Ascending aorta (tissue), 2 donors: ENCODE results near the gene TMA7. TPM values are rescaled to one million over a fixed set of nuclear protein-coding genes. Genes with fewer than 3 reads are reported as not detected.

Experiments
- DNase-seq, 2 donors: peaks; one replicate each; pipeline ENCODE4 v3.0.0-alpha.2; 2019; ENCODE audit warnings: low spot score in 2 of 2
- H3K27ac ChIP-seq, 2 donors: fragments of 200-600 bp; sonication (generic); one replicate each; pipeline ENCODE4 v1.5.1; 2016 to 2017; ENCODE audit warnings: mild to moderate bottlenecking in 1 of 2
- H3K27me3 ChIP-seq: fragments of 200-600 bp; sonication (generic); one replicate; pipeline ENCODE4 v1.5.1; 2017
- H3K36me3 ChIP-seq, 2 donors: fragments of 200-600 bp; sonication (generic); one replicate each; pipeline ENCODE4 v1.5.1; 2016
- H3K4me1 ChIP-seq, 2 donors: fragments of 200-600 bp; sonication (generic); one replicate each; pipeline ENCODE4 v1.5.1; 2016 to 2017; ENCODE audit warnings: mild to moderate bottlenecking in 1 of 2
- H3K4me3 ChIP-seq, 2 donors: fragments of 200-600 bp; sonication (generic); one replicate each; pipeline ENCODE4 v1.5.1; 2016 to 2017; ENCODE audit warnings: mild to moderate bottlenecking in 1 of 2
- H3K9me3 ChIP-seq, 2 donors: fragments of 200-600 bp; sonication (generic); one replicate each; pipeline ENCODE4 v1.5.1; 2016
- intact Hi-C: fragments of 100-400 bp; cut with DNase I; formaldehyde crosslinking; loops from one replicate; pipeline ENCODE4 v1.15.1; 2023
- total RNA-seq: library from RNA; depleted of rRNA; stranded (reverse); fragments of >200 nt; gene quantifications from one replicate; pipeline ENCODE4 v1.1.0, GENCODE V29; 2016
- TF ChIP-seq, protein P1 (sequence below), 3 experiments: fragments of 200-600 bp in 2 of 3; fragments of 450-650 bp in 1 of 3; sonication (generic) in 2 of 3; IDR thresholded peaks; one replicate each; pipeline ENCODE4 v1.5.1; 2016 to 2019; ENCODE audit warnings: antibody characterized with exemption in 3 of 3, mild to moderate bottlenecking in 1 of 3, moderate library complexity in 1 of 3

Gene TMA7
- total RNA-seq, 1 donor from 2014 or later, result 142 TPM

DNA sequence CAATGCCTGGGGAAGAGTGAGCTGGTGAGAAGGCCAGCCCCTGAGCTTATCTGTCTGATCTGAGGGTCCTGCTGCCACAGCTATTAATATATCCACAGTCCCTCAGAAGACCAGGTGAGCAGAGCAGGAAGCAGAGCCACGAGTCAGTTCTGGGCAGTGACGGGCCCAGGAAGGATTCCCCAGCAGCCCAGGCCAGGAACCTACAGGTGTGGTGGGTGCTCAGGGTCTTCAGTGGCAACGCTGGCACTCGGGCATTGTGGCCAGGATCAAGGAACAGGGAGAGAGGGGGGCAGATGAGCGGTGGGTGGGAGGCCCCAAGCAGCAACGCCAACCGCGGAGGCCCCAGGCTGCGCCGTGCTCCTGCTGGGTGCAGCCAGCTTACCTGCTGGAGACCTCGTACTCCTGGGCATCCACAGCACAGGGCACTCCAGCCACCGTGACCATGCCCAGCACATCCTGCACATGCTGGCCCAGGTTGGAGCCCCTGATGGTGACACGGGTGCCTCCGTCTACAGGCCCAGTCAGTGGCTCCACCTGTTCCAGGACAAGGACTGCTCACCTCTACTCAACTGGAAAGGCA, 22.4 kb upstream of the TMA7 start:
- Histone ChIP-seq H3K27me3 (no peaks in the 10 kb centered on the region), H3K27ac (no peak overlapping the region), H3K4me3 (no peak overlapping the region), H3K36me3 (peaks cover 76 to 89% of the 10 kb centered on the region in 2 donors), H3K9me3 (no peaks in the 10 kb centered on the region), H3K4me1 (peaks cover 0 to 10% of the 10 kb centered on the region in 2 donors)
- no peak for DNase-seq
- TF ChIP-seq, protein P1, sequence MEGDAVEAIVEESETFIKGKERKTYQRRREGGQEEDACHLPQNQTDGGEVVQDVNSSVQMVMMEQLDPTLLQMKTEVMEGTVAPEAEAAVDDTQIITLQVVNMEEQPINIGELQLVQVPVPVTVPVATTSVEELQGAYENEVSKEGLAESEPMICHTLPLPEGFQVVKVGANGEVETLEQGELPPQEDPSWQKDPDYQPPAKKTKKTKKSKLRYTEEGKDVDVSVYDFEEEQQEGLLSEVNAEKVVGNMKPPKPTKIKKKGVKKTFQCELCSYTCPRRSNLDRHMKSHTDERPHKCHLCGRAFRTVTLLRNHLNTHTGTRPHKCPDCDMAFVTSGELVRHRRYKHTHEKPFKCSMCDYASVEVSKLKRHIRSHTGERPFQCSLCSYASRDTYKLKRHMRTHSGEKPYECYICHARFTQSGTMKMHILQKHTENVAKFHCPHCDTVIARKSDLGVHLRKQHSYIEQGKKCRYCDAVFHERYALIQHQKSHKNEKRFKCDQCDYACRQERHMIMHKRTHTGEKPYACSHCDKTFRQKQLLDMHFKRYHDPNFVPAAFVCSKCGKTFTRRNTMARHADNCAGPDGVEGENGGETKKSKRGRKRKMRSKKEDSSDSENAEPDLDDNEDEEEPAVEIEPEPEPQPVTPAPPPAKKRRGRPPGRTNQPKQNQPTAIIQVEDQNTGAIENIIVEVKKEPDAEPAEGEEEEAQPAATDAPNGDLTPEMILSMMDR (IDR thresholded peaks at IDR 0.05), result no peak
- intact Hi-C loops, result no loop called here

DNA sequence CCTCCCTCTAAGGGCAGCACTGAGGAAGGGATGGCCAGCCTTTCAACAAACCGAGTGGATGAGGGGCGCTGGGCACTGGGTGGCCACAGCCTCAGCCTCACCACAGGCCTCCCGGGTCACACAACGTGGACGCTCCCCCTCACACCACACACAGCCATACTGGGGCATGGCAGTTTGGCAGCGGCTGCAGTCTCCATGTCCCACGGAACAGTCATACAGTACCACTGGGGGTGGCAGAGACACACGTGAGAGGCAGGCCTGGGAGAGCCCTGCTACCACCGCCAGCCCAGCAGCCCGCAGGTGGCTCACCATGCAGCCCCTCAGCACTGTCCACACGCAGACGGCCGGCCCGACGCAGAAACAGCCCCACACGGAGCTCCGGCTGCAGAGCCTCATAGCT, 21.9 kb upstream of the TMA7 start:
- DNase-seq, result no peak
- no peaks in the 10 kb centered on the region for H3K27me3 ChIP-seq
- no peak overlapping the region for H3K27ac ChIP-seq
- H3K4me1 ChIP-seq, result peaks cover 0 to 14% of the 10 kb centered on the region in 2 donors
- intact Hi-C loops, result no loop called here
- TF ChIP-seq, protein P1 (IDR thresholded peaks at IDR 0.05), result no peak
- no peaks in the 10 kb centered on the region for H3K9me3 ChIP-seq
- H3K36me3 ChIP-seq, result peaks cover 73 to 89% of the 10 kb centered on the region in 2 donors
- H3K4me3 ChIP-seq, result no peak overlapping the region

DNA sequence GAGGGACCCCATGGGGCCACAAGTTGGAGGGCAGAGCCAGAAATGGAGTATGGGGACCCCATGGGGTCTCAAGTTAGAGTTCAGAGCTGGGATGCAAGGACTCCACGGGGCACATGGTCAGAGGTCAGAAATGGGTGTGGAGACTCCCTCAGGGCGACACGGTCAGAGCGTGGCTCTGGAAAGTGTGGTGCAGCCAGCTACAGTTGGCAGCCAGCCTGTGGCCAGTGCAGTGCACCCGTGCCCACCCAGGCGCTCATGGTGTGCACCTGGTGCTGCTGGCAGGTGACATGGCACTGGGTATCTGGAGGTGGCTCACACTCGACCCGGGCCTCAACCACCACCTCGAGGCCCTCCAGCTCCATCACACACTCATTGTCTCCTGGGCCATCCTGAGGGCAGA, 21.4 kb upstream of the TMA7 start:
- TF ChIP-seq, protein P1 (IDR thresholded peaks at IDR 0.05), result no peak
- Histone ChIP-seq H3K27me3 (no peaks in the 10 kb centered on the region), H3K4me1 (peaks cover 0 to 17% of the 10 kb centered on the region in 2 donors), H3K36me3 (peaks cover 73 to 92% of the 10 kb centered on the region in 2 donors), H3K9me3 (no peaks in the 10 kb centered on the region), H3K27ac (no peak overlapping the region), H3K4me3 (no peak overlapping the region)
- no peak for DNase-seq
- intact Hi-C loops, result no loop called here

DNA sequence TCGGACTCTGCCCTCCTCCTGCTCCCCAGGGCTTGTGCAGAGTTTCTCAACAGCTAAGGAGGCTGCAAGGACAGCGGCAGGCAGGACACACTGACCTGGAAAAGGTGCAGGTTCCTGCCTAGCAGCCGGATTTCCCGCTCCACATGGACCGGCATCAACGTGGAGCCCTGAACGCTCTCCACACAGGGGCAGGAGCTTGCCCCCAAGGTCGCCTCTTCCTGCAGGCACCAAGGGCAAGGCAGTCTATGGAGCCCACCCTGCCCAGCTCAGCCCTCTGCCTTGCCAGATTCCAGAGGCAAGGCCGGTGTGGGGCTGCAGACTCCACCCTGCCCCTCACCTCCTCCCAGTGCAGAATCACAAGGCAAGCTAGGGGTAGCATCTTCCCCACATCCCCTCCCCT, 20.9 kb upstream of the TMA7 start:
- intact Hi-C loops, result no loop called here
- Histone ChIP-seq H3K27me3 (no peaks in the 10 kb centered on the region), H3K4me3 (no peak overlapping the region), H3K4me1 (peaks cover 3 to 17% of the 10 kb centered on the region in 2 donors), H3K27ac (no peak overlapping the region), H3K36me3 (peaks cover 76 to 91% of the 10 kb centered on the region in 2 donors), H3K9me3 (no peaks in the 10 kb centered on the region)
- no peak for DNase-seq
- TF ChIP-seq, protein P1 (IDR thresholded peaks at IDR 0.05), result no peak

DNA sequence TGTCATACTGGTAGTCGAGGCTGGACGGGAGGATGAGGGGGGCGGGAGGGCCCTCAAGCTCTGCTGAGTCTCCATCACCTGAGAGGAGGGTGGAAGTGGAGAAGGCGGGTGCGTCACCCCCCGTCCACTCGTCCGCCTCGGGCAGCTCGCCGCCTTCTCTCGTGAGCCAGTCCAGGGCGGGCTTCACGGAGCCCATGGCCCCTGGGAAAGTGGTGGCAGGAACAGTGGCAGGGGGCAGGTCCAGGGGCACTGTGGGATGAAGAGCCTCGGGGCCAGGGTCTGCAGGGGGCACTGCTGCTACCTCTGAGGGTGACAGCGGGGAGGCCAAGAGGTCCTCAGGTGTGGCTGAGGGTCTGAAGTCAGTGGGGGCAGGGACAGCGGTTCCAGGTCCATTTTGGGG, 20.5 kb upstream of the TMA7 start:
- H3K36me3 ChIP-seq, result peaks cover 73 to 90% of the 10 kb centered on the region in 2 donors

More for the DNA sequence above, 20.5 kb upstream of the TMA7 start:
- H3K9me3 ChIP-seq, result no peaks in the 10 kb centered on the region
- no peaks in the 10 kb centered on the region for H3K27me3 ChIP-seq
- no peak overlapping the region for H3K4me3 ChIP-seq
- H3K4me1 ChIP-seq, result peaks cover 6 to 18% of the 10 kb centered on the region in 2 donors
- TF ChIP-seq, protein P1 (IDR thresholded peaks at IDR 0.05), result no peak
- no peak for DNase-seq
- intact Hi-C loops, result no loop called here
- no peak overlapping the region for H3K27ac ChIP-seq
